Activated CD8-positive, alpha-beta T cell treated with anti-CD3 and anti-CD28 coated beads for 36 hours (primary cell): ENCODE results near the gene ISCA1. TPM values are rescaled to one million over a fixed set of nuclear protein-coding genes. Genes with fewer than 3 reads are reported as not detected.

Experiments
- ATAC-seq: fragments of 200-7000 bp; cut with Tn5 transposase; one replicate; pipeline ENCODE4 v1.10.0; 2021; ENCODE audit warnings: mild to moderate bottlenecking, moderate library complexity
- CTCF ChIA-PET: fragments of 350-600 bp; sonication (Branson Sonifier 250); formaldehyde crosslinking; loops from one replicate; lab custom pipeline; 2021; ENCODE audit warnings: antibody characterized with exemption; lab: Charles Lee
- POLR2A ChIA-PET: fragments of 350-600 bp; sonication (Branson Sonifier 250); formaldehyde crosslinking; loops from one replicate; lab custom pipeline; 2021; ENCODE audit warnings: antibody characterized with exemption; lab: Charles Lee
- DNase-seq: peaks from one replicate; pipeline ENCODE4 v3.0.0-alpha.2; 2020
- H3K27ac Mint-ChIP-seq: one replicate; pipeline ENCODE4 v1.8.0; 2021; ENCODE audit warnings: mild to moderate bottlenecking, mixed read lengths
- H3K27me3 Mint-ChIP-seq: one replicate; pipeline ENCODE4 v1.8.0; 2021; ENCODE audit warnings: mixed read lengths
- H3K36me3 Mint-ChIP-seq: one replicate; pipeline ENCODE4 v1.8.0; 2021; ENCODE audit warnings: low read depth, mixed read lengths
- H3K4me1 Mint-ChIP-seq: one replicate; pipeline ENCODE4 v1.8.0; 2021; ENCODE audit warnings: low read depth, mixed read lengths
- H3K4me3 Mint-ChIP-seq: one replicate; pipeline ENCODE4 v1.8.0; 2021; ENCODE audit warnings: mild to moderate bottlenecking, moderate library complexity, mixed read lengths
- H3K9me3 Mint-ChIP-seq: one replicate; pipeline ENCODE4 v1.8.0; 2021; ENCODE audit warnings: mixed read lengths
- CTCF ChIP-seq: fragments of 200-600 bp; IDR thresholded peaks from one replicate; pipeline ENCODE4 v1.8.0; 2022; ENCODE audit warnings: antibody characterized with exemption, mild to moderate bottlenecking
- intact Hi-C: fragments of 100-400 bp; cut with micrococcal nuclease; formaldehyde crosslinking; loops from one replicate; pipeline ENCODE4 v1.10.0; 2022
- total RNA-seq, 2 experiments: library from RNA; stranded (reverse); gene quantifications; one replicate each; pipeline ENCODE4 v1.2.3, GENCODE V29; 2021

ISCA1 gene
- total RNA-seq, 2 experiments from 2014 or later = 33.3 to 35.0 TPM

GRCh38 chr9:86282979-86283535 lies 719 bp upstream of the ISCA1 start:
- POLR2A ChIA-PET = interaction anchor here (0.6 to 1.5 kb wide), 8 partner anchors 20 to 542 kb away, joined by 3 to 7 read pairs (median 4); no protein-coding TSS in a partner anchor
- peaks cover 22% of the 10 kb centered on the region for H3K36me3 Mint-ChIP-seq
- H3K27ac Mint-ChIP-seq = peak overlapping the region; percentile 96
- H3K27me3 Mint-ChIP-seq = no peaks in the 10 kb centered on the region
- TF ChIP-seq CTCF = no peak
- CTCF ChIA-PET = no interaction called here
- H3K4me3 Mint-ChIP-seq = peak overlapping the region; percentile 82
- ATAC-seq (peak; percentile 46), DNase-seq (no peak)
- peaks cover 54% of the 10 kb centered on the region for H3K4me1 Mint-ChIP-seq
- no peaks in the 10 kb centered on the region for H3K9me3 Mint-ChIP-seq
- intact Hi-C loops = loop anchor here (2.0 kb wide), 1 partner anchor 70 kb away; no protein-coding TSS in a partner anchor

DNA sequence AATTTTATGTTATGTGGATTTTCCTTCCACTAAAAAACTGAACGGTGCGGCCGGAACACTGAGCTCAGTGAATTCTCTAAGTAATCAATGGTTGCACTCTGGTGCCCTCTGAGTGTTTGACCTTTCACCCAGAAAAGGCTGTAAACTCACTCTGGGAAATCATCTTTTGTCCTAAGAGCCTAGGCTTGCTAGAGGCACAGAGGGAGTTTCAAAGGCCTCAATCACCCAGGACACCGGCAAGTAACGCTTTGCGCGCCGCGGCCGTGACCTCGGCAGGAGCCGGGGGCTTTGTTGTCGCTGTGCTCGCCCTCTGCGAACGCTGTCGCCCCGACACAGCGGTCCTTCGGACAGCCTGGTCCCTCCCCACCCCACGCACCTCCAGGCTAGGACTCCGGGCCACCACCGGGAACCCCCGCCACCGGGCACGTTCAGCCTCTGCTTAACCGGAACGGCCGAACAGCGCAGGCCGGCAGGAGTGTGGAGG lies 703 bp downstream of the ISCA1 start:
- DNase-seq = no peak
- no peaks in the 10 kb centered on the region for H3K9me3 Mint-ChIP-seq
- peaks cover 59% of the 10 kb centered on the region for H3K4me1 Mint-ChIP-seq
- intact Hi-C loops = loop anchor here (2.0 kb wide), 1 partner anchor 71 kb away; no protein-coding TSS in a partner anchor
- peak overlapping the region; percentile 82 for H3K4me3 Mint-ChIP-seq
- H3K27me3 Mint-ChIP-seq = no peaks in the 10 kb centered on the region
- peak overlapping the region; percentile 93 for H3K27ac Mint-ChIP-seq
- TF ChIP-seq CTCF = no peak
- peaks cover 28% of the 10 kb centered on the region for H3K36me3 Mint-ChIP-seq
- no peak for ATAC-seq
- ChIA-PET CTCF (no interaction called here), POLR2A (interaction anchor here (0.7 to 1.5 kb wide), 7 partner anchors 17 to 541 kb away, joined by 3 to 7 read pairs (median 4); no protein-coding TSS in a partner anchor)

GRCh38 chr9:86280580-86280979 lies 1.8 kb downstream of the ISCA1 start:
- H3K27ac Mint-ChIP-seq = no peak overlapping the region
- intact Hi-C loops = no loop called here
- peak overlapping the region; percentile 82 for H3K4me3 Mint-ChIP-seq

GRCh38 chr9:86279839-86280238 lies 2.5 kb downstream of the ISCA1 start:
- H3K36me3 Mint-ChIP-seq = peaks cover 29% of the 10 kb centered on the region
- no peaks in the 10 kb centered on the region for H3K27me3 Mint-ChIP-seq
- ChIA-PET POLR2A (interaction anchor here (0.7 kb wide), 1 partner anchor 23 kb away, joined by 4 read pairs; no protein-coding TSS in a partner anchor), CTCF (no interaction called here)
- DNase-seq = no peak
- peak overlapping the region; percentile 53 for H3K4me3 Mint-ChIP-seq
- H3K9me3 Mint-ChIP-seq = no peaks in the 10 kb centered on the region
- H3K4me1 Mint-ChIP-seq = peaks cover 53% of the 10 kb centered on the region
- no peak overlapping the region for H3K27ac Mint-ChIP-seq
- no peak for TF ChIP-seq CTCF
- intact Hi-C loops = no loop called here
- ATAC-seq = no peak

More at GRCh38 chr9:86280580-86280979, 1.8 kb downstream of the ISCA1 start:
- Mint-ChIP-seq H3K9me3 (no peaks in the 10 kb centered on the region), H3K36me3 (peaks cover 28% of the 10 kb centered on the region), H3K4me1 (peaks cover 58% of the 10 kb centered on the region), H3K27me3 (no peaks in the 10 kb centered on the region)
- ChIA-PET POLR2A (no interaction called here), CTCF (no interaction called here)
- ATAC-seq (no peak), DNase-seq (no peak)
- TF ChIP-seq CTCF = no peak

DNA sequence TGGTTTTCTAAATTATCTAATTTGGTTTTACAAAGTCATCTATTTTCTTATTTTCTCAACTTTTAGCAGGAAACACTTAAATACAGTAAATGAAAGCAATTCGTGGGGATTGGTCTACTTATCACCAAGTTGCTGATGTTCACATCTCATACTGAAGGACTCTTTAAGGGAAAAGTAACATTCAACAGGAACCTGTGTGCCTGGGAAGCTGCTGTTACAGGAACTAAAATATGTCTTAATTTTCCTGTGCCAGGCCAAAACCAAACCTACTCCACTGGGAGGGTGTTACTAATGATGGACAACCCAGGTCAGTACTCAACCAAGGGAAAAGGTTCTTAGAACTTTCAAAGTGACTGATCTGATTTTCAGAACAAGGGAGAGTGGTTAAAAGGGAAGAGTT lies 5.3 kb downstream of the ISCA1 start:
- no peak for TF ChIP-seq CTCF
- peaks cover 44% of the 10 kb centered on the region for H3K36me3 Mint-ChIP-seq
- no peaks in the 10 kb centered on the region for H3K9me3 Mint-ChIP-seq
- ATAC-seq (no peak), DNase-seq (no peak)
- no peak overlapping the region for H3K27ac Mint-ChIP-seq
- POLR2A ChIA-PET = no interaction called here
- H3K4me1 Mint-ChIP-seq = peaks cover 38% of the 10 kb centered on the region
- H3K4me3 Mint-ChIP-seq = no peak overlapping the region
- intact Hi-C loops = no loop called here
- CTCF ChIA-PET = interaction anchor here (2.4 kb wide), 1 partner anchor 75 kb away, joined by 9 read pairs; no protein-coding TSS in a partner anchor
- H3K27me3 Mint-ChIP-seq = no peaks in the 10 kb centered on the region
